Uterus (tissue), 2 donors: ENCODE measurements around the gene C11orf97.

Source experiments
- POLR2A ChIP-seq, 2 donors: fragments of 450-650 bp; IDR thresholded peaks; one replicate each; pipeline ENCODE4 v1.6.1; 2016; ENCODE audit warnings: antibody characterized with exemption in 2 of 2, mild to moderate bottlenecking in 1 of 2, moderate library complexity in 1 of 2
- TF ChIP-seq, protein P1 (sequence below), 4 experiments: fragments of 200-600 bp in 2 of 4; fragments of 450-650 bp in 2 of 4; sonication (generic) in 2 of 4; IDR thresholded peaks; one replicate each; pipeline ENCODE4 v1.5.1; 2016 to 2019; ENCODE audit warnings: antibody characterized with exemption in 4 of 4, mild to moderate bottlenecking in 2 of 4, moderate library complexity in 1 of 4

DNA sequence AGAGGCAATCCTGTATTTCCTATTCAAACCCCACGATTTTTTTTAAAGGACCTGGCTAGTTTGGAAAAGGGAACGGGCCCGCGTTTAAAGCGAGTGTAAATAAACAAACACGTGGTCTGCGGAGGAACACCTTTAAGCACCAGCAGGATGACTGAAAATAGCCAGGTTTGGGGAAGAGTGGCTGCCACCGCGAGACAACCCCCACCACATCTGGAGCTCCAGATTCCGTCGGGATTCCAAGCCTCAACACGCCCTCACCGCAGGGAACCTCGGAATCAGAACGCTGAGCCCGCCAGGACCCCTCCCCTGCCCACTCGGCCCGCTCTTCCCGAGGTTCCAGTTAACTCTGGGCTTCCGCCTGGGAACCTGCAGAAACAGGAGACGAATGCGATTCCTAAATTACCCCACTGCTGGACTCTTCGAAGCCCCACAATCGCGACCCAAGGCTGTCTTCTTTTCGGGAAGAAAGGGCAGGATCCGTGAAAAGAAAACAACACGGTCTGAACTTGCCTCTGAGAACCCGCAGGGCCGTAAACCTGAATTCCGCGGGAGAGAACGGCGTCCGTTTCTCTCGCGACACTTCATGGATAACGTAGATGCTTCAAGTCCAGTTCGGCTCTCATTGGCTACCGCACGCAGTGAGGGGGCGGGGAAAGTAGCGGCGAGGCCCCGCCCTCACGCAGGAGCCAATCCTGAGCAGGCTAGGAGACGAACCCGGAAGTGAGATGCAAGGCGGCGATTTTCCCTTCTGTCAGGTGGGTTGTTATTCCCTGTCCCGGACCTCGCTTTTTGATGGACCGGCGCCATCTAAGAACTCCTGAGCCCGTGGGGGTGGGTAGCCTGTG lies 18.8 kb upstream of the C11orf97 start, which contains the start of the genes ANKRD49 and MRE11:
- TF ChIP-seq, protein P1, sequence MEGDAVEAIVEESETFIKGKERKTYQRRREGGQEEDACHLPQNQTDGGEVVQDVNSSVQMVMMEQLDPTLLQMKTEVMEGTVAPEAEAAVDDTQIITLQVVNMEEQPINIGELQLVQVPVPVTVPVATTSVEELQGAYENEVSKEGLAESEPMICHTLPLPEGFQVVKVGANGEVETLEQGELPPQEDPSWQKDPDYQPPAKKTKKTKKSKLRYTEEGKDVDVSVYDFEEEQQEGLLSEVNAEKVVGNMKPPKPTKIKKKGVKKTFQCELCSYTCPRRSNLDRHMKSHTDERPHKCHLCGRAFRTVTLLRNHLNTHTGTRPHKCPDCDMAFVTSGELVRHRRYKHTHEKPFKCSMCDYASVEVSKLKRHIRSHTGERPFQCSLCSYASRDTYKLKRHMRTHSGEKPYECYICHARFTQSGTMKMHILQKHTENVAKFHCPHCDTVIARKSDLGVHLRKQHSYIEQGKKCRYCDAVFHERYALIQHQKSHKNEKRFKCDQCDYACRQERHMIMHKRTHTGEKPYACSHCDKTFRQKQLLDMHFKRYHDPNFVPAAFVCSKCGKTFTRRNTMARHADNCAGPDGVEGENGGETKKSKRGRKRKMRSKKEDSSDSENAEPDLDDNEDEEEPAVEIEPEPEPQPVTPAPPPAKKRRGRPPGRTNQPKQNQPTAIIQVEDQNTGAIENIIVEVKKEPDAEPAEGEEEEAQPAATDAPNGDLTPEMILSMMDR (IDR thresholded peaks at IDR 0.05): no peak
- TF ChIP-seq POLR2A (IDR thresholded peaks at IDR 0.05): peak in 1 of 2 donors; percentile 67
